ENCODE data around the gene ZNF785. TPM values are rescaled to one million over a fixed set of nuclear protein-coding genes. Genes with fewer than 3 reads are reported as not detected.
A peak's percentile ranks its signal among the peaks of the same experiment; 100 is the strongest.

ZNF785 gene
- polyA plus RNA-seq, 1 experiment = 6.6 TPM

DNA sequence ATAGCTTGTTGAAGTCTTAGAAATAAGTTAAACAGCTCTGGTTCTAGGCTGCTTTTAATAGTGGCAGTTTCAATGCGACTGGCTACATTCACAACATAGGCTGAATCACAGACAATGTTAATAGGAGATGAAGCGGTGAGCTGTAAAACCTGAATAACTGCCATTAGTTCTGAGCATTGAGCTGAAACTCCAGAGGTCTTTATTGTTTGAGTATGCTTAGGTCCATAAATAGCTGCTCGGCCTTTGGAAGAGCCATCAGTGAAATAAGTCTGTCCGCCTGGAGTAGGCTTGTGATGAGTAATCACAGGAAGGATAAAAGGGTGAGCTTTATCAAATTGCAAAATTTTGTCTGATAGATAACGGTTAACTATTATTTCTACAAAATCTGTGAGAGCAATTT is 34.1 kb upstream of the ZNF785 start:
- H3K4me3 ChIP-seq (ENCODE audit: low read depth, low read length) = no peak overlapping the region
- ChIA-PET CTCF (interaction anchor here (0.7 to 1.8 kb wide), 7 partner anchors 10 to 599 kb away, joined by 3 to 9 read pairs (median 3); no protein-coding TSS in a partner anchor), POLR2A (no interaction called here)
- no peak for DNase-seq (ENCODE audit: low read depth)
- TF ChIP-seq, protein P1, sequence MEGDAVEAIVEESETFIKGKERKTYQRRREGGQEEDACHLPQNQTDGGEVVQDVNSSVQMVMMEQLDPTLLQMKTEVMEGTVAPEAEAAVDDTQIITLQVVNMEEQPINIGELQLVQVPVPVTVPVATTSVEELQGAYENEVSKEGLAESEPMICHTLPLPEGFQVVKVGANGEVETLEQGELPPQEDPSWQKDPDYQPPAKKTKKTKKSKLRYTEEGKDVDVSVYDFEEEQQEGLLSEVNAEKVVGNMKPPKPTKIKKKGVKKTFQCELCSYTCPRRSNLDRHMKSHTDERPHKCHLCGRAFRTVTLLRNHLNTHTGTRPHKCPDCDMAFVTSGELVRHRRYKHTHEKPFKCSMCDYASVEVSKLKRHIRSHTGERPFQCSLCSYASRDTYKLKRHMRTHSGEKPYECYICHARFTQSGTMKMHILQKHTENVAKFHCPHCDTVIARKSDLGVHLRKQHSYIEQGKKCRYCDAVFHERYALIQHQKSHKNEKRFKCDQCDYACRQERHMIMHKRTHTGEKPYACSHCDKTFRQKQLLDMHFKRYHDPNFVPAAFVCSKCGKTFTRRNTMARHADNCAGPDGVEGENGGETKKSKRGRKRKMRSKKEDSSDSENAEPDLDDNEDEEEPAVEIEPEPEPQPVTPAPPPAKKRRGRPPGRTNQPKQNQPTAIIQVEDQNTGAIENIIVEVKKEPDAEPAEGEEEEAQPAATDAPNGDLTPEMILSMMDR (IDR thresholded peaks at IDR 0.05; ENCODE audit: insufficient read depth, low read depth, low read length) = no peak
- H3K27me3 ChIP-seq (ENCODE audit: control insufficient read depth, insufficient read depth, low read length) = no peaks in the 10 kb centered on the region; the same call in 1 of the 2 replicates
- no peaks in the 10 kb centered on the region for H3K36me3 ChIP-seq (ENCODE audit: control insufficient read depth, insufficient read depth, low read length)

DNA sequence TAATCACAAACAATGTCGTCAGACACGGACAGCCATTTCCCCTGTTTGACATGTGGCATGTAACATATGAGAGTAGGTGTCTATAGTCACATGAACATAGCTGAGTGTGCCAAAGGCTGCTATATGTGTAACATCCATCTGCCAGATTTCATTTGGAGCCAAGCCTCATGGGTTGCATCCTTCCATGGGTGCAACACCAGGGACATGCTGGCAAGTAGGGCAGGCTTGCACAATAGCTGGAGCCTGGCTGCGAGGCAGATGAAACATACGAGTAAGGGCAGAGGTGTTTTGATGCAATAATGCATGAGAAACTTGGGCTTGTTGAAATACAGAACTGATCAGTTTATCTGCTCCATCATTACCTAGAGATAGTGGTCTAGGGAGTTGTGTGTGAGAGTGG is 33.7 kb upstream of the ZNF785 start:
- POLR2A ChIA-PET = no interaction called here
- no peak overlapping the region for H3K4me3 ChIP-seq (ENCODE audit: low read depth, low read length)
- CTCF ChIA-PET = interaction anchor here (0.9 to 1.8 kb wide), 5 partner anchors 10 to 185 kb away, joined by 3 to 9 read pairs (median 3); no protein-coding TSS in a partner anchor

DNA sequence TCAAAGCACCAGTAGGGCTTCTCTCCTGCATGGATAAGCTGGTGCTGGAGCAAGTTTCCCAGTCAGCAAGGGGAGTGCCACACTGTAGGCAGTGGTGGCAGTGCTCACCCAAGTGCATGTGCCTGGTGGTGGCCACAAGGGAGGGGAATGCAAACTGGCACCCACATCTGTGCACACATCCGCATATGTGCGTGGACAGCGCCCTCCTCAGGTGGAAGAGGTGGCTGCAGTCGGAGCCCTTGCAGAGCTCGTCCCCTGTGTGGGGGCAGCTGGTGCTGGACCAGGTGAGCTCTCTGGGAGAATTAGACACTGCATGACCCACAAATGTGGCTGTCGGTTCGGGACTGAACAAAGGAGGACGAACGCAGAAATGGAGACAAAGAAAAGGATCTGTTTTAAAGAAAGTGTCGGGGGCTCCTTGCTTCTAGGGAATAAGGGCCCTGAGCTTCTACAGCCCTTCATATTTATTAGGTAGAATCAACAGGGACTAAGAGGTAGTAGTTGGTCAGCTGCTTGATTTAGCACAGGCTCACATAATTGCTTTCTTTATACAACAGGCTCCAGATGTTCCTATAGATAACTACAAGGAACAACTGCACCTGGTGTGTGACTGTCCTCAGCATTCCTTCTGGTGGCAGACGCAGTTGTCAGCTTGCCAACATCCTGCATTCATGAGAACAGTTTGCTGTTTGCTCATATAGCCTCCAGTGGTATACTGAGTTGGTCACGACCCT is 30.0 kb upstream of the ZNF785 start:
- ChIA-PET POLR2A (no interaction called here), CTCF (interaction anchor here (0.6 to 3.1 kb wide), 11 partner anchors 9 to 185 kb away, joined by 3 to 11 read pairs (median 4); partner anchors contain the start of genes DCTPP1 and SEPHS2)
- no peaks in the 10 kb centered on the region for H3K27me3 ChIP-seq (ENCODE audit: control insufficient read depth, insufficient read depth, low read length)
- TF ChIP-seq, protein P1 (IDR thresholded peaks at IDR 0.05; ENCODE audit: insufficient read depth, low read depth, low read length) = peak; percentile 56
- H3K4me3 ChIP-seq (ENCODE audit: low read depth, low read length) = no peak overlapping the region
- H3K36me3 ChIP-seq (ENCODE audit: control insufficient read depth, insufficient read depth, low read length) = no peaks in the 10 kb centered on the region
- DNase-seq (ENCODE audit: low read depth) = no peak

More for the DNA sequence above, 33.7 kb upstream of the ZNF785 start:
- no peaks in the 10 kb centered on the region; the same call in 1 of the 2 replicates for H3K27me3 ChIP-seq (ENCODE audit: control insufficient read depth, insufficient read depth, low read length)
- no peaks in the 10 kb centered on the region for H3K36me3 ChIP-seq (ENCODE audit: control insufficient read depth, insufficient read depth, low read length)
- DNase-seq (ENCODE audit: low read depth) = no peak
- TF ChIP-seq, protein P1 (IDR thresholded peaks at IDR 0.05; ENCODE audit: insufficient read depth, low read depth, low read length) = no peak

DNA sequence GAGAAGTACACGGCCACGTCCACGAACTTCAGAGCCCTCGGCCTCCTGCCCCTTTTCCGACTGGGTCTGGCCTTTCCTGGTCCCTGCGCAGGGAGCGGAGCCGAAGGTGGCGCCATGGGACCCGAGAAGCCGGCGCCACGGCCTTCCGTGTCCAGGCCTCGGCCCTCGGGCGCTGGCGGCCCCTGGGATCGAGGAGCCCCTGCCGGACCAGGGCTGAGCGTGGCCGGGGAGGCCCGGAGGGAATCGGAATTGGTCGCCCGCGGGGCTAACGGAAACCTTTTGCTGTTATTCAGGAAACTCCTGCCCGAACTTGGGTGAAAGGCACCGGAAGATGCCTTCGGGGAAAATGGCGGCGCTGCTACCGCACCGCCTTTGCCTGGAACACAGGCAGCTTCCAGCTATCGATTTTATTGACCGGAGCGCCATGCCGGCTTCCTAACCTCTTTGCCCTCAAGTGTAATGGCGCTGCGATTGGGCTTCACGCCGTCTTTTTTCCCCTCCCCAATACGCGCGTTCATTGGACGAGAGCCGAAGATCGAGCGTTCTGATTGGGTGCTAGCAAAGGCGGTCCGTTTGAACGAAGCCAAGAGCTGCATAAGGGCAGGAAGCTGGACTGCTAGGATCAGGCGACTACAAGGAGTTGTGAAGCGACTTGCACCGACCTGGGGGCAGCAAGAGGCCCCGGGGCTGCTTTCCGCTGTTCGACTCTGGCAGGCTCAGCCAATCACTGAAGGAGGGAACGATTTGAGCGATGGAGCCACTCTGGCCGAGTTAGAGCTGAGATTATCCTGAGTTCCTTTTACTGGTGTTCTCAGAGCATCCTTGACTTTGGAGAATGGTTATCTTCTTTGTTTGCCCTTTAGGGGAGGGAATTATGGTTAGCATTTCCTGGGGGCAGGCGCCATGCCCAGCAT is 24.7 kb upstream of the ZNF785 start, which contains the start of gene ZNF689:
Gene ZNF689 (minus strand): TSS at position 464 of the 914 bp plus-strand sequence. CDS start 348 bp downstream, at position 116.
- H3K4me3 ChIP-seq (ENCODE audit: low read depth, low read length) = peak within 1 kb of the TSS; percentile 72
- DNase-seq (ENCODE audit: low read depth) = peak; percentile 82
- TF ChIP-seq, protein P1 (IDR thresholded peaks at IDR 0.05; ENCODE audit: insufficient read depth, low read depth, low read length) = no peak
- POLR2A ChIA-PET = interaction anchor here (0.8 kb wide), 1 partner anchor 75 kb away, joined by 3 read pairs; no protein-coding TSS in a partner anchor
- H3K36me3 ChIP-seq (ENCODE audit: control insufficient read depth, insufficient read depth, low read length) = peaks cover under 1% of the 10 kb centered on the region
- CTCF ChIA-PET = interaction anchor here (1.4 to 2.8 kb wide), 3 partner anchors 12 to 161 kb away, joined by 4 to 16 read pairs (median 5); no protein-coding TSS in a partner anchor
- no peaks in the 10 kb centered on the region for H3K27me3 ChIP-seq (ENCODE audit: control insufficient read depth, insufficient read depth, low read length)

All from BJ (cell line).